ENCODE measurements around the gene PSME1. TPM values are rescaled to one million over a fixed set of nuclear protein-coding genes. Genes with fewer than 3 reads are reported as not detected.

Gene PSME1
- total RNA-seq, 4 donors from 2014 or later: 63.3 to 158 (median 87.5) TPM

DNA sequence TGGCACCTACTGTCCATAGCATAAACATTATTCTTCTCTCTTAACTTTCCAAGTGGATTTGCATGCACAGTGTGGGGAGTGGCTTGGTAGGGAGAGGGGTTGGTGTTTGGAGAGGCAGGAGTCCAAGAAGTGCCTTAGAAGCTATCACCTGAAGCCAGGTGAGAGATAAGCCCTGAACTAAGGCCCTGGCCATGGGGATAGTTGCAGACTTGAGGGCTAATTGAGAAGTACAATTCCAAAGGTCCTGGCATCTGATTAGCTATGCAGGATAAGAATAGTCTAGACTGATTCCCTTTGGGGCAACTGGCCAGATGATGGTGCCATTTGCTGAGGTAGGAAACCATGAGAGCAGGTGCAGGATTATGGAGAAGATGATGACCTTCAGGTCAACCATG lies 43.9 kb upstream of the PSME1 start:
- Histone ChIP-seq H3K27ac (no peak overlapping the region), H3K4me3 (no peak overlapping the region), H3K4me1 (peaks cover 10 to 14% of the 10 kb centered on the region in 2 donors), H3K9me3 (no peaks in the 10 kb centered on the region), H3K36me3 (no peaks in the 10 kb centered on the region), H3K27me3 (no peaks in the 10 kb centered on the region)
- no peak for ATAC-seq
- no peak for TF ChIP-seq CTCF (IDR thresholded peaks at IDR 0.05 in 4 of 5, conservative IDR thresholded peaks at IDR 0.05 in 1 of 5)
- no peak for TF ChIP-seq POLR2A (IDR thresholded peaks at IDR 0.05)
- no peak for DNase-seq
- intact Hi-C loops (cut with DNase I; ENCODE audit: low total_unique reads): no loop called here
- in situ Hi-C loops (cut with MboI; ENCODE audit: low sequenced_read_pairs in 4 of 4): loop anchor here in 1 of 4 donors (5.0 kb wide), 1 partner anchor 35 kb away; no protein-coding TSS in a partner anchor

DNA sequence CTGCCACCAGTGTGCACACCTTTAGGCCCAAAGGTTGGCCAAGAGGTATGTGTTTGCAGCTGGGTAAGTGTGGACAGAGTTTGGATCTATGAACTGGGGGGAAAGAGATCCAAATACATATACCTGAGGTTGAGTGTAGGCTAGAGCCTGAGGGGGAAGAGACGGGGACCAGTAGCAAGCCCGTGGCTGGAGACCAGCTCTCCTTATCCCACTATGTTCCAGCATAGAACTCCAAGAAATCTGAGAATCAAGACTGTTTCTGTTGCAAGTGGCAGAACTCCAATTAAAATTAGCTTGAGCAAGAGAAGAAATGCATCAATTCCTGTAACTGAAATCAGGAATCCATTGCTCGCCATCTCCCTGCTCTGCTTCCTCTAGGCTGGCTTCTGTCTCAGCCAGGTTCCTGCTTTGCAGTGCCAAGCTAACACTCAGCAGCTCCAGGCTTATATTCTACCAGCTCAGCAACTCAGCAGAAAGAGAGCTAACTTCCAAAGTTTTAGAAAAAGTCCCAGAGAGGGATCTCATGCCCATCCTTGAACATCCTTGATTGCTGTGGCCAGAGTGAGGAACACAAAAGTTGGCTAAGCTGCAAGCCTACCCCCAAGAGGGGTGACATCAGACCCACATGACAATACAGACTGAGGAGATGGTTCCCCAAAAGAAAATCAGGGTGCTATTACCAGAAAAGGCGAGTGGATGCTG lies 43.3 kb upstream of the PSME1 start:
- intact Hi-C loops (cut with DNase I; ENCODE audit: low total_unique reads) (no loop called here), in situ Hi-C loops (cut with MboI; ENCODE audit: low sequenced_read_pairs in 4 of 4) (loop anchor here in 1 of 4 donors (5.0 kb wide), 1 partner anchor 35 kb away; no protein-coding TSS in a partner anchor)
- no peak overlapping the region for H3K4me3 ChIP-seq
- no peaks in the 10 kb centered on the region for H3K9me3 ChIP-seq
- no peaks in the 10 kb centered on the region for H3K36me3 ChIP-seq
- peak overlapping the region in 2 of 4 donors; percentile 83 to 88 for H3K27ac ChIP-seq
- DNase-seq (no peak), ATAC-seq (no peak)
- TF ChIP-seq CTCF (IDR thresholded peaks at IDR 0.05 in 4 of 5, conservative IDR thresholded peaks at IDR 0.05 in 1 of 5) (no peak), POLR2A (IDR thresholded peaks at IDR 0.05) (no peak)
- no peaks in the 10 kb centered on the region for H3K27me3 ChIP-seq
- H3K4me1 ChIP-seq: peaks cover 10 to 14% of the 10 kb centered on the region in 2 donors

- no peak for DNase-seq
- in situ Hi-C loops (cut with MboI; ENCODE audit: low sequenced_read_pairs in 4 of 4): loop anchor here in 1 of 4 donors (5.0 kb wide), 1 partner anchor 36 kb away; no protein-coding TSS in a partner anchor
These were observed 42.6 kb upstream of the PSME1 start for GRCh38 chr14:24093207-24093900.

More at GRCh38 chr14:24093207-24093900, 42.6 kb upstream of the PSME1 start:
- H3K27ac ChIP-seq: peak overlapping the region; percentile 83 to 88 (median 88)
- no peak for ATAC-seq
- no peaks in the 10 kb centered on the region for H3K27me3 ChIP-seq
- no peaks in the 10 kb centered on the region for H3K9me3 ChIP-seq
- intact Hi-C loops (cut with DNase I; ENCODE audit: low total_unique reads): no loop called here
- TF ChIP-seq POLR2A (IDR thresholded peaks at IDR 0.05) (no peak), CTCF (IDR thresholded peaks at IDR 0.05 in 4 of 5, conservative IDR thresholded peaks at IDR 0.05 in 1 of 5) (no peak)
- H3K4me1 ChIP-seq: peaks cover 10 to 14% of the 10 kb centered on the region in 2 donors
- peak overlapping the region; percentile 75 to 97 (median 90) for H3K4me3 ChIP-seq
- no peaks in the 10 kb centered on the region for H3K36me3 ChIP-seq

All from gastrocnemius medialis (tissue), 4 donors.